GM21737 (cell line): ENCODE data around the gene COX6B1.
A peak's percentile ranks its signal among the peaks of the same experiment; 100 is the strongest.
"Not testable (repeated sequence)": the region's sequence is repeated elsewhere in the genome, so short reads cannot be mapped to it uniquely, and the experiment has no call there.

Experiments
- ATAC-seq: cut with Tn5 transposase; IDR thresholded peaks from one replicate; pipeline ENCODE4 v1.9.1; 2021; ENCODE audit warnings: mild to moderate bottlenecking, moderate library complexity; ENCODE audit not compliant: unreplicated experiment

COX6B1 gene

DNA sequence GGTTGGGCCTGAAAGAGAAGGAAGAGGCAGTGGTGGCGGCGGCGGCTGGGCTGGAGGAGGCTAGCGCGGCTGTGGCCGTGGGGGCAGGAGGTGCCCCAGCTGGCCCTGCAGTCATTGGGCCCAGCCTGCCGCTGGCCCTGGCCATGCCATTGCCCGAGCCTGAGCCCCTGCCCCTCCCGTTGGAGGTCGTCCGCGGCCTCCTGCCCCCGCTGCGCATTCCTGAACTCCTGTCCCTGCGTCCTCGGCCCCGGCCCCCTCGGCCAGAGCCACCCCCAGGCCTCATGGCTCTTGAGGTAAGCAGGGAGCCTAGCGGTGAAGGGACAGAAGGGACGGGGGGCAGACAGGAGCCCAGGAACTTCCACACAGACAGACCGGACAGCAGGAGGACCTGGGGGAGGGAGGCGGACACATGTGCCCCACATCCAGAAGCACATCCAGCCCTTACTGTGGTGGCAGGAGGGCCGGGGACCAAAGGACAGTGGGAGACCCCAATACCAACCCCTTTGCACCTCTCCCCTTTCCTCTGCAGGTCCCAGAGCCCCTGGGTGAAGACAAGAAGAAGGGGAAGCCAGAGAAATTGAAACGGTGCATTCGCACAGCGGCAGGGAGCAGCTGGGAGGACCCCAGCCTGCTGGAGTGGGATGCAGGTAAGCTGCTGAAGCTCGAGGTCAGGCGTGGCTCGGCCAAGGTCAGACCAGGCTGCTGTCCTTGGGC, 14.2 kb upstream of the COX6B1 start:
- no peak for ATAC-seq

DNA sequence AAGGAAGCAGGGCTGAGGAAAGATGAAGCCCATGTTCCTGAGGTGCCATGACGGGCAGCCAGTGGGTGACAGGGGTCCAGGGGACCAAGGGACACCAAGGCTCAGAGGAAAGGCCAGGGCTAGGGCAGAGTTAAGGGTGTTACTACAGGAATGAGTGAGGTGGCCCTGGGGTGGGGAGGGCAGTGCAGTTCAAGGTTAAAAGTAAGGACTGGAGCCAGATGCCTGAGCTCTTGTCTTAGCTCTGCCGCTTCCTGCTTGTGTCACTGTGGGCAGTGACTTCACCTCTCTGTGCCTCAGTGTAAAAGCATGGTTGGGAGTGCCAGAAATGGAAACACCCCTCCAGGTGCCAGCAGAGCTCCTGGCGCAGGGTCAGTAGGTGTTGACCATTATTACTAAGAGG, 11.5 kb upstream of the COX6B1 start:
- ATAC-seq: no peak

DNA sequence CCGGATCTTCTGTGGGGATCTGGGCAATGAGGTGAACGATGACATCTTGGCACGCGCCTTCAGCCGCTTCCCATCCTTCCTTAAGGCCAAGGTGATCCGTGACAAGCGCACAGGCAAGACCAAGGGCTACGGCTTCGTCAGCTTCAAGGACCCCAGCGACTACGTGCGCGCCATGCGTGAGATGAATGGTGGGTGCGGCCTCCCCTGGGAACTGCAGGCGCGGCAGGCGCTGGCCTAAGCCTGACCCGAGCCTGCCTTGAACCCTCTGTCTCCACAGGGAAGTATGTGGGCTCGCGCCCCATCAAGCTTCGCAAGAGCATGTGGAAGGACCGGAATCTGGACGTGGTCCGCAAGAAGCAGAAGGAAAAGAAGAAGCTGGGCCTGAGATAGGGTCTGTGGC, 11.0 kb upstream of the COX6B1 start:
- ATAC-seq: no peak

DNA sequence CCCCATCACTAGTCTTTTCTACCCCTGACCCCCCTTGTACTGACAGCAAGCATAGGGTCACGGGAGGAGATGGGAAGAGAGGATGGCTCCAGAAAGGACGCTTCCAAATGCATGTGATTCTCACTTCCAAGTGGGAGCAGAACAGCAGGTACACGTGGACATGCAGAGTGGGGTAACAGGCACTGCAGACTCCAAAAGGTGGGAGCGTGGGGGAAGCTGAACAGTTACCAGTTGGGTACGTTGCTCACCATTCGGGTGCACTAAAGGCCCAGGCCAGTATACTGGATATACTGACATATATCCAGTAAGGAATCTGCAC, 8.8 kb upstream of the COX6B1 start:
- no peak for ATAC-seq

DNA sequence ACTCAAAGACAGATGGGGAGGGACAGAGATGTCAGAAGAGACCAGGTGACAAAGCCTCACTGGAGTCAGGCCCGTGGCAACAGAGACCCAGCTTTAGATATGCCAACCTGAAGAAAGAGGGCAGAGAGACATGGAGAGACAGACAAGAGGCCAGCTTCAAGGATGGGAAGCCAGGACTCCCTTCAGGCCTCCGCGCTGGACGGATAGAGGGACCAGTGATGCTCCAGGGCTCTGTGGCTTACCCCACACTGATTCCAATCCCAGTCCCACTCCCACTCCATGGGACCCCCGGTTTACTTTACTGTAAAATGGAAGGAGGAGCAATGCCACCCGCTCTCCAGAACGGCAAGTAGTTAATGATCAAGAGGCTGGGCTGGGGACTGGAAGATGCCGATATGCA, 8.3 kb upstream of the COX6B1 start:
- ATAC-seq: no peak

DNA sequence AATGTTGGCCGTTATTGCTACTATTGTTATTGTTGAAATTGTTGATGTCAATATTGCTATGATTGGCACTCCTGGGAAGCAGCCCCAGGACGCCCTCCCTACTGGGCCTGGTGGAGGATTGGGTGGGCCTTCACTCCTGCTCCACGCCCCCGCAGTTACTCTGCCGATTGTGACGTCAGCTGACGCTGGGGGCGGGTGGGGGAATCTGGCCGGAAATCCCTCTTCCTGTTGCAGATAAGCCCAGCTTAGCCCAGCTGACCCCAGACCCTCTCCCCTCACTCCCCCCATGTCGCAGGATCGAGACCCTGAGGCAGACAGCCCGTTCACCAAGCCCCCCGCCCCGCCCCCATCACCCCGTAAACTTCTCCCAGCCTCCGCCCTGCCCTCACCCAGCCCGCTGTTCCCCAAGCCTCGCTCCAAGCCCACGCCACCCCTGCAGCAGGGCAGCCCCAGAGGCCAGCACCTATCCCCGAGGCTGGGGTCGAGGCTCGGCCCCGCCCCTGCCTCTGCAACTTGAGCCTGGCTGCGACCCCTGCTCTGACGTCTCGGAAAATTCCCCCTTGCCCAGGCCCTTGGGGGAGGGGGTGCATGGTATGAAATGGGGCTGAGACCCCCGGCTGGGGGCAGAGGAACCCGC, 6.5 kb upstream of the COX6B1 start, which contains the start of gene ETV2:
TSS of gene ETV2 (plus strand) at position 231 of the 637 bp plus-strand sequence. CDS start 716 bp downstream, outside the sequence.
- no peak for ATAC-seq

DNA sequence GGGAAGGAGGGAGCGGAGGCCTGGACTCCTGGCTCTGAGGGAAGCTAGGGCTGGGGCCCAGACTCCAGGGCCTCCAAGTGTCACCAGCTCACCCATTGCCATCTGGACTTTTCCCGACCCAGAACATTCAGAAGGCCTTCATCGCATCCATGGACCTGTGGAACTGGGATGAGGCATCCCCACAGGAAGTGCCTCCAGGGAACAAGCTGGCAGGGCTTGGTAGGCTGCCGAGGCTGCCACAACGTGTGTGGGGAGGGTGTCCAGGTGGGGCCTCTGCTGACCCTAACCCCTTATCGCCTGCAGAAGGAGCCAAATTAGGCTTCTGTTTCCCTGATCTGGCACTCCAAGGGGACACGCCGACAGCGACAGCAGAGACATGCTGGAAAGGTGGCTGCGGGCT, 5.8 kb upstream of the COX6B1 start:
- no peak for ATAC-seq

DNA sequence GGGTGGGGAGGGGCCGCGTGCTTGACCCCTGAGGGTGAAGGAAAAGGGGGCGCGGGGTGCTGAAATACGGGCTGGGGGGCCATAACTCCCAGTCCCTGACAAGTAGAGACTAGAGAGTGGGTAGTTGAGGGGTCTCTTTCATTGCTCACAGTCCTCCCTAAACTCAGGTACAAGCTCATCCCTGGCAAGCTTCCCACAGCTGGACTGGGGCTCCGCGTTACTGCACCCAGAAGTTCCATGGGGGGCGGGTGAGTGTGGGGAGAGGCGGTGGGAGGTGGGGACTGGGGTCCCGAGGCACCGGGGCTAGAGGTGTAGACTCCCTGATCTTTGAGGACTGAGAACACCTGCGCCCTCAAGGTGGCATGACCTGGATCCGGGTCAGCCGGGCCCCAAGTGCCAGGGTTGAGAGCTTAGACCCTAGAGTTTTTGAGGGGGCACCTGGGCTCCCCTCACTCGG, 5.3 kb upstream of the COX6B1 start:
- ATAC-seq: no peak

DNA sequence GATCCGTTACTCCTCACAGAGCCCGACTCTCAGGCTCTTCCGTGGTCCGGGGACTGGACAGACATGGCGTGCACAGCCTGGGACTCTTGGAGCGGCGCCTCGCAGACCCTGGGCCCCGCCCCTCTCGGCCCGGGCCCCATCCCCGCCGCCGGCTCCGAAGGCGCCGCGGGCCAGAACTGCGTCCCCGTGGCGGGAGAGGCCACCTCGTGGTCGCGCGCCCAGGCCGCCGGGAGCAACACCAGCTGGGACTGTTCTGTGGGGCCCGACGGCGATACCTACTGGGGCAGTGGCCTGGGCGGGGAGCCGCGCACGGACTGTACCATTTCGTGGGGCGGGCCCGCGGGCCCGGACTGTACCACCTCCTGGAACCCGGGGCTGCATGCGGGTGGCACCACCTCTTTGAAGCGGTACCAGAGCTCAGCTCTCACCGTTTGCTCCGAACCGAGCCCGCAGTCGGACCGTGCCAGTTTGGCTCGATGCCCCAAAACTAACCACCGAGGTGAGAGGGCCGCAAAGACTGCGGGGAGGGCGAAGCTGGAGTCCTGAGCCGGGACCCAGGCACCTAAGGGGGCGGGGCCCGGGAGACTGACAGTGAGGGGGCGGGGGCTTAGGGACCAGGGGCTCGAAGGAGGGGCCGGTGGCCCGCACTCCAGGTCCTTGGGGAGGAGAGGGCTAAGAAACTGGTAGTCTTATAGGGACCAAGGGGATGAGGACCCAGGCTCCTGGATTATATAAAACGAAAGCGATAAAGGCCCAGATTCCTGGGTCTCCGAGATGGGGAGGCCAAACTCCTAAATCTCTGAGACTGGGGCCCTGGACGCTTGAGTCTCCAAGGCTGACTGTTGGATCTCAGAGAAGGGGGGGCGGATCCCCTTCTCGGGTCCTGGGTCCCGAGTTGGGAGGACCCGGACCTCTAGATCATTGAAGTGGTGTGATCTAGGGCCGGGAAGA, 4.6 kb upstream of the COX6B1 start:
- peak; percentile 38 for ATAC-seq

DNA sequence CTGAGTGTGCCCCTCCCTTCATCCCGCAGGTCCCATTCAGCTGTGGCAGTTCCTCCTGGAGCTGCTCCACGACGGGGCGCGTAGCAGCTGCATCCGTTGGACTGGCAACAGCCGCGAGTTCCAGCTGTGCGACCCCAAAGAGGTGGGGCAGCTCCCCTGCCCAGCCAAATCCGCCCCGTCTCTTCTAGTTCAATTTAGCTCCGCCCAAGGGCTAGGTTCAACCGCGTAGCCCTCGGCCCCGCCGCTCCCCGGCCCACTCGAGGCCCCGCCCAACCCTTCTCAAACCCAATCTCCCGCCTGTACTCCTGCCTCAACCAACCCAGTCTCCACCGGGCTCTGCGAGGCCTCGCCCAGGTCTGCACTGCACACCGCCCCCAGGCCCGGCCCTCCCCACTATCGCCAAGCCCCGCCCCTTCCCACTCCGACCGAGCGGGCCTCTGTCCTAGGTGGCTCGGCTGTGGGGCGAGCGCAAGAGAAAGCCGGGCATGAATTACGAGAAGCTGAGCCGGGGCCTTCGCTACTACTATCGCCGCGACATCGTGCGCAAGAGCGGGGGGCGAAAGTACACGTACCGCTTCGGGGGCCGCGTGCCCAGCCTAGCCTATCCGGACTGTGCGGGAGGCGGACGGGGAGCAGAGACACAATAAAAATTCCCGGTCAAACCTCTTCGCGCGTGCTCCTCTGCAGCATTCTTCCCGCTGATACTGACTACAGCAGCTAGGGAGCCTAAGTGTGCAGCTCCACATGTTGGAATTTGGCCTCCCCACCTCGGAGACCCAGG, 3.7 kb upstream of the COX6B1 start:
- peak; percentile 67 for ATAC-seq

DNA sequence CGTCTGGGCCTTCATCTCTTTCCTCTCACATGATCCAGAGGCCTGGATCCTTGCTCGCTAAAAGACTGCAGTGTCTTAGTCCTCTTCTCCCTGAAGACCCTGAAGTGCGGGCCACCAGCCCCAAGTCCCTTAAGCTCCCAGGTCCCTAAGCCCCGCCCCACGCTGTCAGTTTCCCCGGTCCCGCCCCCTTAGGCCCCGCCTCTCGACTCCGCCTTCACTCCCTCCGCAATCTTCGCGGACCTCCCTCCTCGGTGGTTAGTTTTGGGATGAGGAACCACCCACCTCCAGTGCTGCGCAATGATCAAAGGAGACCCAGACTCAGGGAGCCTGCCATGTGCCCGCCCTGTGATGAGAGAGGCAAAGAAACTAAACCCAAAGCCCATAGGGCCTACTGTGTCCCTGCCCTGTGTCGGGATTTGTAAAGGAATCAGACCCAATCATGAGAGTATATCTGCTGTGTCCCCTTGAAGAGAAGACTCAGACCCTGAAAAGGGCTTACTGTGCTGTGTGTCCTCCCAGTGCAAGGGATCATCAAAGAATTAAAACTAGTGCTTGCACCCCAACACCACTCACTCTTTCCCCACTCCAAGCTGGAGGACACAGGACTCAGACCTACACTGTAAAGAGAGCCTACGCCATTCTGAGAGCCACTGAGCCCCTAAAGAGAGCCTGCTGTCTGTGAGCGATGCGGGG, 3.0 kb upstream of the COX6B1 start:
- ATAC-seq: no peak

DNA sequence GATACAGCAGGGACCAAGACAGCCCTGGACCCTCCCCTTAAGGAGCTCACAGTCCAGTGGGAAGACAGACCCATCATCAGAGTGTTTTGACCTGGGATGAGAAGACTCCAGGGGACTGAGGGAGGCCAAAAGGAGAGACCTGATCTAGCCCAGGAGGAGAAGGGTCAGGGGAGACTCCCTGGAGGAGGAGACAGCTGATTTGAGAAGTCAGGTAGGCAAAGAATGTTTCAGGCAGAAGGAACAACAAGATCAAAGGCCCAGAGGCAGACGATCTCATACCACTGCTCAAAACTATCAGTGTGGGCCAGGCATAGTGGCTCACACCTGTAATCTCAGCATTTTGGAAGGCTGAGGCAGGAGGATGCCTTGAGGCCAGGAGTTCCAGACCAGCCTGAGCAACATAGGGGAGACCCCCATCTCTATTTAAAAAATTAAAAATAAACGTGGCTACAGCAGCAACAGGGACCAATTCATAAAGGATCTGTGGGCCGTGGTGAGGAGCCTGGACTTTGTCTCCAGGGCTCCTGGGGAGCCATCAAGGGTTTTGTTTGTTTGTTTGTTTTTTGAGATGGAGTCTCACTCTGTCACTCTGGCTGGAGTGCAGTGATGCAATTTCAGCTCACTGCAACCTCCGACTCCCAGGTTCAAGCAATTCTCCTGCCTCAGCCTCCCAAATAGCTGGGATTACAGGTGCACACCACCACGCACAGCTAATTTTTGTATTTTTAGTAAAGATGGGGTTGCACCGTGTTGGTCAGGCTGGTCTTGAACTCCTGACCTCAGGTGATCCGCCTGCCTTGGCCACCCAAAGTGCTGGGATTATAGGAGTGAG, 2.2 kb upstream of the COX6B1 start:
- no peak for ATAC-seq

DNA sequence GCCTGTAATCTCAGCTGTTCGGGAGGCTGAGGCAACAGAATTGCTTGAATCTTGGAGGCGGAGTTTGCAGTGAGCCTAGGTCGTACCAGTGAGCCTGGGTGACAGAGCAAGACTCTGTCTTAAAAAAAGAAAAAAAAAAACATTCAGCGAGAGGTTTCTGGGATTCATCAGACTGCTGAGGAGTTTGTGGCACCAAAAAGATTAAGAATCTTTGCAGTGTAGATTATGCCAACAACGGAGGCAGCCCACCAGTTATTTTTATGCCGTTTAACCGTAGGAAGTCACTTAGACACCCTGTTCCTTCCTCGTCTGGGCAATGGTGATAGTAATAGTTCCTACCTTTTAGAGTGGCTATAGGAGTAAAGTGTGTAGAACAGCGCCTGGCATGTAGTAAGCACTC, 2.5 kb downstream of the COX6B1 start:
- no peak for ATAC-seq

DNA sequence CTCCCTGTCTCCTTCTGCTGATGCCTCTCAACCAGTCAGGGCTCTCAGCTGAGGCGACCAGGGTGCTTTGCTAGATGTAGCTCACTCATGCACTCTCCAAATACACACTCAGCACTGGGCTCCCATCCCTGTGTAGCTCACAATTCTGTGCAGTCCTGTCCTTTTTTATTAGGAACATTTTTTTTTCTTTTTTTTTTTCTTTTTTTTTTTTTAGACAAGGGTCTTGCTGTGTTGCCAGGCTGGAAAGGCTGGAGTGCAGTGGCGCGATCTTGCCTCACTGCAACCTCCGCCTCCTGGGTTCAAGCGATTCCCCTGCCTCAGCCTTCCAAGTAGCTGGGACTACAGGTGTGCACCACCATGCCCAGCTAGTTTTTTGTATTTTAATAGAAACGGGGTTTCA, 6.7 kb downstream of the COX6B1 start:
- not testable (repeated sequence) for ATAC-seq

DNA sequence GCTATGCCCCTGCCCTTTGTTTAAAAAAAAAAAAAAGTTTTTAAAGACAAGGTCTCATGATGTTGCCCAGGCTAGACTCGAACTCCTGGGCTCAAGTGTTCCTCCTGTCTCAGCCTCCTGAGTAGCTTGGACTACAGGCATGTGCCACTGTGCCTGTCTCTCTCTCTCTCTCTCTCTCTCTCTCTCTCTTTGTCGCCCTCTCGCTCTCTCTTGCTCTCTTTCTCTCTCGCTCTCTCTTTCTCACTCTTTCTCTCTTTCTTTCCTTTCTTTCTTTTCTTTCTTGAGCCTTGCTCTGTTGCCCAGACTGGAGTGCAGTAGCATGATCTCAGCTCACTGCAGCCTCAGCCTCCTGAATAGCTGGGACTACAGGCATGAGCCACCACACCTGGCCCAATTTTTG, 7.5 kb downstream of the COX6B1 start:
- no peak for ATAC-seq

DNA sequence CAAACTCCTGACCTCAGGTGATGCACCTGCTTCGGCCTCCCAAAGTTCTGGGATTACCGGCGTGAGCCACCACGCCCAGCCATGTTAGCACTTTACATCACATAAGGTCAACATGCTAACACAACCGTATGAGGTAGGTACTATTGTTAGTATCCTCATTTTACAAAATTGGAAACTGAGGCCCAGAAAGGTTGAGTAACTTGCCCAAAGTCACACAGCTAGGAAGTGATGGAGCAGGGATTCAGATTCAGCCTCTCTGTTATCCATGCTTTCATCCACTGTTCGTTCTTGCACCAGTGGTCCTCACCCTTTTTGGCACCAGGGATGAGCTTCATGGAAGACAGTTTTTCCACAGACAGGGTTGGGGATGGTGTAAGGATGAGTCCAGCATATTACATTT, 8.6 kb downstream of the COX6B1 start:
- ATAC-seq: no peak

DNA sequence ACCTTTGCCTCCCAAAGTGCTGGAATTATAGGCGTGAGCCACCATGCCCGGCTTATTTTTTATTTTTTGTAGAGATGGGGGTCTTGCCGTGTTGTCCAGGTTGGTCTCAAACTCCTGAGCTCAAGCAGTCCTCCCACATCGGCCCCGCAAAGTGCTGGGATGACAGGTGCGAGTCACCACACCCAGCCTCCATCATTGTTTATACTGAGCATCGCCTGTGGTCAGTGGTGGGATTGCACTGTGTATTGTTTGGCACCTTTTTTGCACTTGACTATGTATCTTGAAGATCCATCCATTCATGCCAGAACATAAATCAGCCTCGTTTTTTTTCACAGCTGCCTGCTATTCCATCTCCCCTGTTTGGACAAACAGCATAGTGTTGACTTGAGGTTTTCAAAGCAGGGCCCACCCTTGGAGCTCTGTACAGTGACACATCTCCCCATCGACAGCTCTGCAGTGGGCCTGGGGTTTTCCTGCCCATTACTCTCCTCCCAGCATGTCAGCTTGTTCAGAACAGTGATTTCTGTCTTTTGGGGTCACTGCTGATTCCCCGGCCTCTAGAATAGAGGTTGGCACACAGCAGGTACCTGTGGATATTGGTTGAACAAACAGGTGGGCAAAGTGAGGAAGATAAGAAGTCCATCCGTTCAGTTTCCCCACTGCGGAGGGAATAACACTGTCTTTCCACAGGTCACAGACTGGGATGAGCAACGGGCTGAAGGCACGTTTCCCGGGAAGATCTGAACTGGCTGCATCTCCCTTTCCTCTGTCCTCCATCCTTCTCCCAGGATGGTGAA, 10.0 kb downstream of the COX6B1 start:
- no peak for ATAC-seq

DNA sequence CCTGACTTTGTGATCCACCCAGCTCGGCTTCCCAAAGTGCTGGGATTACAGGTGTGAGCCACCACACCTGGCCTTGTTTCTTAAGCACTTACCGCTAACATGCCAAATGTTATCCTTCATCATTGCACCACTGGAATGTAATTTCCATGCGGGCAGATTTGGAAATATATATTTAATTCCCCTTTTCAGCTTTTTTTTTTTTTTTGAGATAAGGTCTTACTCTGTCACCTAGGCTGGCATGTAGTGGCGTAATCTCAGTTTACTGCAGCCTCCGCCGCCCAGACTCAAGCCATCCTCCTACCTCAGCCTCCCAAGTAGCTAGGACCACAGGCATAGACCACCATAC, 13.8 kb downstream of the COX6B1 start:
- ATAC-seq: no peak

DNA sequence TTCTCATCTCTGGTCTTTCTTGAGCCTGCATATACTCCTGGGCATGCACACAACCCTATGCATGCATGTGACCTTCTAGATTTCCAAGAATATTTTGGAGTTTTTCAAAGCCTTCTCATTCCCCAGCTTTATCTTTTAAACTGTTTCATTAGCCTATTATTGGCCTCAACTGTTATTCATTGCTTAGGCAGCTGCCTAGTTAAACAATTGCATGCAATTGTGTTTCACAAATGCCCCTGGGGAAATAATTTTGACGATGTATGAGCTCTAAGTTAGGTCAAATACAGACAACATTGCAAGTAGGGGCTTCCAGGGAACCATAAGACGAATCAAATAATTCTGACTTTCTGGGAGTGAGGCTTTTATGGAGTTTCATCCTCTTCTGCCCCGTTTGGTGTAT, 15.9 kb downstream of the COX6B1 start:
- ATAC-seq: no peak
